HG02588 (cell line): ENCODE data around the gene TMEM191C.
"Not testable (repeated sequence)": the region's sequence is repeated elsewhere in the genome, so short reads cannot be mapped to it uniquely, and the experiment has no call there.

Experiments
- ATAC-seq: cut with Tn5 transposase; IDR thresholded peaks from one replicate; pipeline ENCODE4 v1.9.1; 2021; ENCODE audit warnings: mild to moderate bottlenecking, moderate library complexity; ENCODE audit not compliant: unreplicated experiment

Gene TMEM191C

GRCh38 chr22:21467337-21468193, at the start of gene TMEM191C:
TMEM191C (plus strand) TSS chr22:21467387; CDS start chr22:21467460, 73 bp downstream.
- ATAC-seq: peak; percentile 15

- ATAC-seq: peak; percentile 17
Measured at GRCh38 chr22:21417853-21418252, 49.3 kb upstream of the TMEM191C start.

- ATAC-seq: not testable (repeated sequence)
Measured at GRCh38 chr22:21418974-21419638, 48.1 kb upstream of the TMEM191C start.

- not testable (repeated sequence) for ATAC-seq
Measured at GRCh38 chr22:21420180-21420763, 46.9 kb upstream of the TMEM191C start.

DNA sequence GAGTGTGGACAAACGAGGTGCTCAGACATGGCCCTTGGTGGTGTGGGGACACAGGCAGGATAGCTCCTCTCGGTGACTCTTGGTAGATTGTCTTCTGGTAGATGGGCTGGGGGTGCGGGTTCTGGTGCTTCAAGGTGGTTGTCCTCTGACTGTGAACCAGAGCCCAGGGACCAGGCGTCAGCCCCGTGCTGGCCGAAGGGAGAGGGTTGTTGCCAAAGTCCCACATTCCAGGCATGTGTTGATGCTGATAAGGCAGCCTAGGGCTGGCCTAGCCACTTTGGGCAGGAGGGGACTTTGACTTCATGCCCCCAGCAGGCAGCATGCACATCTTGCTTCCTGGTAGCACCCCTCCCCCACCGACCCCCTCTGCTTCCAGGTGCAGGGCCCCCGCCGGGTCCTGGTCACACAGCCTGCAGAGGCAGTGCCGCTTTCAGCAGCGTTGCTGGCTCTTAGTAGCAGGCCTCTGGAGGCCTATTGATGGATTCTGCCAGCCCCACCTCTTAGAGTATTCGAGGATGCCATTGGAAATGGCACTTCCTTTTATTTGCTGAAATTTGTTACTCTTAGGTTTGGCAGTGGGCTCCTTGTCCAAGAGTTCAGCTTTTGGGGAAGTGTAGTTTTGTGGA, 43.0 kb upstream of the TMEM191C start:
- ATAC-seq: not testable (repeated sequence)

GRCh38 chr22:21434378-21435233, 32.6 kb upstream of the TMEM191C start:
- ATAC-seq: not testable (repeated sequence)

GRCh38 chr22:21435998-21436810, 31.0 kb upstream of the TMEM191C start:
- ATAC-seq: not testable (repeated sequence)

DNA sequence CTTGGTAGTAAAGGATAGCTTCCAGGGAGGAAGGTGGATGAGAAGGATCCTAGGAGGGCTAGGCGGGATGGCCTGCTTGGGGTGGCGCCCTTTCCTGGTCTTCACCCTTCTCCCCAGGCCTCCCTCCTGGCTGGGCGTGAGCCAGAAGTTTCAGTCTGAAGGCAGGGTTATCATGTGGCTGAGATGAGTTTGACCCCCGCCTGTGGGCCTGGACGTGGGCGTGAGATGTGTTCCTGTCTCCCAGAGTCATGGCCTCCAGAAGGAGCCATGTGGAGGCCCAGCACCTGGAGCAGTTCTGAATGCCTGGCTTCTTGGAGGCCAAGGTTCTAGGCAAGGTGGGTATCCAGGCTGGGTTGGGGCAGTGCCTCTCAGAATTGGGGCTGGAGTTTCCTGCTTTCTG, 29.2 kb upstream of the TMEM191C start:
- not testable (repeated sequence) for ATAC-seq

- ATAC-seq: not testable (repeated sequence)
Measured at GRCh38 chr22:21440018-21440636, 27.1 kb upstream of the TMEM191C start.

- ATAC-seq: not testable (repeated sequence)
Measured at GRCh38 chr22:21440676-21441075, 26.5 kb upstream of the TMEM191C start.

DNA sequence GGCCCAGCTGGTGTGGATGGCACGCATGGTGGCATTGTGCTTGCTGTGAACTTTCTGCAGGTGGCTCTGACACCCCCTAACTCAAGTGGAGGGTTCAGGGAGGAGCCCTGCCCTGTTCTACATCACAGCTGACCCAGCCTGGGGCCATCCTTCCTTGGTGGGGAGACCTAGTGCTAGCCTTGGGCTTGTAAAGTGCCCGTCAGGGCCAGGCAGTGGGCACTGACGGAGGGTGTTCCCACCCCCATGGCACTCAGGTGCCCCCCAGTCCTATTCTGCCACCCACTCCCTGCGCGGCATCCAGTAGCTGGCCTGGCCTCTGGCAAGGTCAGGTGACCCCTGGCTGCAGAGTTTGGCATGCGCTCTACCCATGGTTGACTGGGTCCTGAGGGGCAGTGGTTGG, 26.0 kb upstream of the TMEM191C start:
- not testable (repeated sequence) for ATAC-seq

- not testable (repeated sequence) for ATAC-seq
Measured at GRCh38 chr22:21442123-21442522, 25.1 kb upstream of the TMEM191C start.

- ATAC-seq: not testable (repeated sequence)
Measured at GRCh38 chr22:21442646-21443045, 24.5 kb upstream of the TMEM191C start.

GRCh38 chr22:21443057-21443734, 24.0 kb upstream of the TMEM191C start:
- ATAC-seq: no peak

GRCh38 chr22:21443735-21444421, 23.3 kb upstream of the TMEM191C start:
- ATAC-seq: no peak

- ATAC-seq: no peak
Measured at GRCh38 chr22:21444701-21445436, 22.3 kb upstream of the TMEM191C start.
